IMR-90 (cell line): Measurements from ENCODE around the gene PDE6B. TPM values are rescaled to one million over a fixed set of nuclear protein-coding genes. Genes with fewer than 3 reads are reported as not detected.

Experiments
- ATAC-seq: fragments of 200-7000 bp; cut with Tn5 transposase; 2 replicates; pipeline ENCODE4 v1.9.1; 2020; ENCODE audit warnings: low read depth, mild to moderate bottlenecking, moderate library complexity
- BruUV-seq: library from RNA; stranded (reverse); fragments of 400-500 nt; replicated peaks from 2 replicates; lab custom pipeline; 2021; lab: Mats Ljungman, UMichigan
- CTCF ChIA-PET: fragments of 300-600 bp; formaldehyde crosslinking; extraction: SDS; loops from one replicate; lab custom pipeline; 2021; ENCODE audit warnings: antibody characterized with exemption; lab: Yijun Ruan, JAX
- POLR2A ChIA-PET: fragments of 300-600 bp; sonication (Branson Sonifier 250); formaldehyde crosslinking; loops from one replicate; lab custom pipeline; 2022; ENCODE audit warnings: antibody characterized with exemption; ENCODE audit not compliant: unreplicated experiment; lab: Charles Lee
- DNase-seq: peaks from one replicate; pipeline ENCODE4 v3.0.0; 2013
- H2AFZ ChIP-seq: replicated peaks from 2 replicates; pipeline ENCODE3; 2013; ENCODE audit warnings: low read length, mild to moderate bottlenecking; ENCODE audit not compliant: poor library complexity
- H2AK5ac ChIP-seq: 2 replicates; pipeline ENCODE4 v1.6.1; 2013; ENCODE audit warnings: low read depth, low read length, inconsistent platforms
- H2AK9ac ChIP-seq: replicated peaks from 2 replicates; pipeline ENCODE3; 2013; ENCODE audit warnings: mild to moderate bottlenecking, low read depth, low read length, moderate library complexity; ENCODE audit not compliant: poor library complexity
- H2BK120ac ChIP-seq: 2 replicates; pipeline ENCODE4 v1.6.1; 2013; ENCODE audit warnings: low read depth, low read length, inconsistent platforms
- H2BK15ac ChIP-seq: 3 replicates; pipeline ENCODE4 v1.6.1; 2013; ENCODE audit warnings: low read depth, low read length, inconsistent platforms
- H2BK20ac ChIP-seq: 2 replicates; pipeline ENCODE4 v1.6.1; 2013; ENCODE audit warnings: low read depth, mild to moderate bottlenecking, inconsistent platforms, low read length, moderate library complexity
- H2BK5ac ChIP-seq: 2 replicates; pipeline ENCODE4 v1.6.1; 2013; ENCODE audit warnings: mild to moderate bottlenecking, low read depth, low read length, inconsistent platforms; ENCODE audit not compliant: poor library complexity, severe bottlenecking
- H3K14ac ChIP-seq: replicated peaks from 2 replicates; pipeline ENCODE4 v1.6.1; 2013; ENCODE audit warnings: low read depth, low read length, inconsistent platforms
- H3K18ac ChIP-seq: 2 replicates; pipeline ENCODE4 v1.6.1; 2013; ENCODE audit warnings: low read depth, low read length, control low read depth
- H3K23ac ChIP-seq: 2 replicates; pipeline ENCODE4 v1.6.1; 2013; ENCODE audit warnings: low read depth, low read length, inconsistent platforms
- H3K27ac ChIP-seq: 2 replicates; pipeline ENCODE4 v1.5.1; 2013; ENCODE audit warnings: mild to moderate bottlenecking, control low read depth, low read length; ENCODE audit not compliant: insufficient read depth
- H3K27me3 ChIP-seq: 2 replicates; pipeline ENCODE4 v1.6.1; 2013; ENCODE audit warnings: low read length; ENCODE audit not compliant: control insufficient read depth, insufficient read depth
- H3K36me3 ChIP-seq: 2 replicates; pipeline ENCODE4 v1.6.1; 2013; ENCODE audit warnings: low read length, mixed read lengths; ENCODE audit not compliant: control insufficient read depth, insufficient read depth
- H3K4ac ChIP-seq: 2 replicates; pipeline ENCODE4 v1.6.1; 2013; ENCODE audit warnings: low read depth, low read length, inconsistent platforms
- H3K4me1 ChIP-seq: 2 replicates; pipeline ENCODE4 v1.6.1; 2013; ENCODE audit warnings: low read length, mixed read lengths; ENCODE audit not compliant: control insufficient read depth, insufficient read depth
- H3K4me2 ChIP-seq: 2 replicates; pipeline ENCODE4 v1.6.1; 2013; ENCODE audit warnings: low read depth, mild to moderate bottlenecking, control low read depth, low read length, moderate library complexity
- H3K4me3 ChIP-seq: 2 replicates; pipeline ENCODE4 v1.5.1; 2013; ENCODE audit warnings: low read depth, mild to moderate bottlenecking, control low read depth, low read length, moderate library complexity; ENCODE audit not compliant: insufficient read depth
- H3K56ac ChIP-seq: 2 replicates; pipeline ENCODE4 v1.6.1; 2013; ENCODE audit warnings: low read length, inconsistent platforms; ENCODE audit not compliant: insufficient read depth; ENCODE audit errors: extremely low read depth
- H3K79me1 ChIP-seq, 2 experiments: 2 replicates each; pipeline ENCODE4 v1.6.1; 2013; ENCODE audit warnings: low read length in 2 of 2, inconsistent platforms in 1 of 2, low read depth in 1 of 2
- H3K9ac ChIP-seq: 2 replicates; pipeline ENCODE4 v1.6.1; 2013; ENCODE audit warnings: low read depth, low read length, control low read depth
- H3K9me1 ChIP-seq: 2 replicates; pipeline ENCODE4 v1.6.1; 2013; ENCODE audit warnings: low read length, inconsistent platforms; ENCODE audit not compliant: insufficient read depth
- H3K9me3 ChIP-seq: 2 replicates; pipeline ENCODE4 v1.6.1; 2013; ENCODE audit warnings: low read length; ENCODE audit not compliant: control insufficient read depth, insufficient read depth
- H4K20me1 ChIP-seq: 2 replicates; pipeline ENCODE4 v1.6.1; 2013; ENCODE audit warnings: low read length, inconsistent platforms; ENCODE audit not compliant: insufficient read depth
- H4K5ac ChIP-seq: 2 replicates; pipeline ENCODE4 v1.6.1; 2013; ENCODE audit warnings: mild to moderate bottlenecking, low read depth, low read length, control low read depth
- H4K8ac ChIP-seq, 2 experiments: 2 replicates each; pipeline ENCODE4 v1.6.1; 2013; ENCODE audit warnings: low read depth in 2 of 2, low read length in 2 of 2, control low read depth in 1 of 2, inconsistent platforms in 1 of 2
- H4K91ac ChIP-seq: 2 replicates; pipeline ENCODE4 v1.6.1; 2013; ENCODE audit warnings: low read depth, low read length, inconsistent platforms; ENCODE audit not compliant: insufficient read depth
- BHLHE40 ChIP-seq: fragments of 150-350 bp; IDR thresholded peaks from 2 replicates; pipeline ENCODE4 v1.6.1; 2016; ENCODE audit warnings: mild to moderate bottlenecking, low read depth, low read length
- CEBPB ChIP-seq: IDR thresholded peaks from 2 replicates; pipeline ENCODE4 v1.6.1; 2012; ENCODE audit warnings: low read depth, low read length, improper control_type of control experiment
- CHD1 ChIP-seq: IDR thresholded peaks from 2 replicates; pipeline ENCODE4 v1.6.1; 2012; ENCODE audit warnings: low read depth, low read length, improper control_type of control experiment
- CTCF ChIP-seq: conservative IDR thresholded peaks from 2 replicates; pipeline ENCODE4 v1.5.1; 2012; ENCODE audit warnings: mild to moderate bottlenecking, low read depth, low read length, improper control_type of control experiment
- FOS ChIP-seq: fragments of 150-350 bp; IDR thresholded peaks from 2 replicates; pipeline ENCODE4 v1.6.1; 2016; ENCODE audit warnings: low read depth, low read length
- MAFK ChIP-seq: IDR thresholded peaks from 2 replicates; pipeline ENCODE4 v1.6.1; 2012; ENCODE audit warnings: low read depth, low read length, improper control_type of control experiment
- MAZ ChIP-seq: IDR thresholded peaks from 2 replicates; pipeline ENCODE4 v1.6.1; 2012; ENCODE audit warnings: low read depth, mild to moderate bottlenecking, low read length, improper control_type of control experiment, moderate library complexity, borderline replicate concordance
- MXI1 ChIP-seq: IDR thresholded peaks from 2 replicates; pipeline ENCODE4 v1.6.1; 2012; ENCODE audit warnings: low read depth, mild to moderate bottlenecking, low read length, moderate library complexity, borderline replicate concordance
- NFE2L2 ChIP-seq: fragments of 150-350 bp; IDR thresholded peaks from 2 replicates; pipeline ENCODE4 v1.6.1; 2016; ENCODE audit warnings: low read depth, mild to moderate bottlenecking, low read length
- POLR2A ChIP-seq: IDR thresholded peaks from 2 replicates; pipeline ENCODE4 v1.6.1; 2012; ENCODE audit warnings: mild to moderate bottlenecking, low read depth, low read length
- RAD21 ChIP-seq: IDR thresholded peaks from 2 replicates; pipeline ENCODE4 v1.6.1; 2012; ENCODE audit warnings: low read length, improper control_type of control experiment
- RFX5 ChIP-seq: IDR thresholded peaks from 2 replicates; pipeline ENCODE4 v1.8.0; 2012; ENCODE audit warnings: low read depth, mild to moderate bottlenecking, low read length, moderate library complexity
- SMC3 ChIP-seq: fragments of 150-350 bp; IDR thresholded peaks from 2 replicates; pipeline ENCODE4 v1.6.1; 2016; ENCODE audit warnings: low read depth, mild to moderate bottlenecking, antibody characterized with exemption, low read length, moderate library complexity
- USF2 ChIP-seq: fragments of 150-350 bp; IDR thresholded peaks from 2 replicates; pipeline ENCODE4 v1.6.1; 2017; ENCODE audit warnings: mild to moderate bottlenecking, antibody characterized with exemption, low read length, low read depth
- WGBS, 2 experiments: methylation state at CpG; one replicate each; pipeline versions ENCODE4 v1.1.5 to v1.1.7; 2013; ENCODE audit warnings: missing lambda C conversion rate in 2 of 2; ENCODE audit not compliant: insufficient read length in 1 of 2; ENCODE audit errors: extremely low coverage in 2 of 2; 5-methylcytosine and 5-hydroxymethylcytosine counted together
- dilution Hi-C: fragments of 300-500 bp; cut with HindIII; formaldehyde crosslinking; loops from one replicate; pipeline ENCODE4 v1.14.3; 2018; ENCODE audit warnings: low sequenced_read_pairs; ENCODE audit not compliant: unreplicated experiment
- in situ Hi-C: fragments of 300-500 bp; cut with MboI; formaldehyde crosslinking; loops from 3 replicates; pipeline ENCODE4 v1.14.3; 2019; ENCODE audit warnings: low sequenced_read_pairs, inconsistent platforms, mixed read lengths
- intact Hi-C: fragments of 100-400 bp; cut with micrococcal nuclease; formaldehyde crosslinking; loops from 2 replicates; pipeline ENCODE4 v1.10.0; 2022
- polyA plus RNA-seq, 3 experiments: library from polyadenylated mRNA; depleted of rRNA; stranded (reverse); fragments of >200 nt; gene quantifications; 2 replicates each; pipeline ENCODE4 v1.2.3, GENCODE V29; 2012; ENCODE audit warnings: low replicate concordance in 1 of 3
- total RNA-seq: library from RNA; depleted of rRNA; stranded (reverse); fragments of >200 nt; gene quantifications from 2 replicates; pipeline ENCODE4 v1.2.3, GENCODE V29; 2012
- TF ChIP-seq, protein P1 (sequence below): fragments of 150-350 bp; IDR thresholded peaks from 2 replicates; pipeline ENCODE4 v1.6.1; 2016; ENCODE audit warnings: low read depth, mild to moderate bottlenecking, low read length, moderate library complexity, borderline replicate concordance

The PDE6B gene
- total and polyA plus RNA-seq, 2 of the 4 experiments (the other 2 are of a cell fraction) = under 0.01 TPM; not detected in 1

DNA sequence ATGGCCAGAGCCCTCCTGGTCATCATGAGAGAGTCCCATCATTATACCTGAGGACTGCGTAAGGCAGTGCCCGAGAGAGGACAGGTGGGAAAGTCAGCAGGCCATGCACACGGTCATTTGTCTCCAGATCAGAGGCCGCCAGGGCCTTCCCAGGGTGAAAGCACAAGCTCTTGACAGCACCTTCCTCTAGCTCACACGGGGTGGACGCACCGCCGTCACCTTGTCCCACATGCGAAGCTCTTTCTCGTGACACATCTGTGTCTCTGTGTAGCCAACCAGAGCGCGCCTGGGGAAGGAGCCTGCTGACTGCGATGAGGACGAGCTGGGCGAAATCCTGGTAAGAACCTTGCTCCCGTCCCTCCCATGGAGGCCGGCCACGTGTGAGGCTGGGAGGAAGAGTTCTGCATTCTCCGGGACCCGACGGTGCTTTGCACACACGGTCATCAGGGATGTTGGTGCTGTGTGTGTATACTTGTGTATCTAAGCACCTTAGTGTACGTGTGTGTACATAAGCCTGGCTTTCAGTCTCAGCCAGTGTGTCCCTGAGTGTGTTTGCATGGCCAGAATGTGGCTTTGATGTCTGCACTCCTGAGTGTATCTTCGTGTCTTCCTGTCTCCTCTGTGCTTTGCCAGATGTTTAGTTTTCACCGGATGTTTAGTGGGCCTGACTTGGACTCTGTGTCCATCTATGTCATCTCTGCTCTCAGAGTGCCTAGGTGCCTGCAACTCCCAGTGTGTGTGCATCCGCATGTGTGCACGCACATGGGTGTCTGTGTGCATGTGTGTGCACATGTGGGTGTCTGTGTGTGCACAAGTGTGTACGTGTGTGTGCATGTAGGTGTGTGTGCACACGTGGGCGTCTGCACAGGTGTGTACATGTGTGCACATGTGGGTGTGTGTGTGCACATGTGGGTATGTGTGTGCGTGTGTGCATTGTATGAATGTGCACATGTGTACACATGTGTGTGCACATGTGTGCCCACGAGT is 33.6 kb downstream of the PDE6B start:
- Histone ChIP-seq H3K4ac (no peak overlapping the region), H2BK15ac (no peak overlapping the region), H3K4me2 (no peak overlapping the region), H3K79me1 (no peaks in the 10 kb centered on the region), H3K4me3 (no peak overlapping the region), H4K20me1 (no peaks in the 10 kb centered on the region), H2BK5ac (no peak overlapping the region), H3K18ac (no peak overlapping the region), H3K27me3 (peaks cover 4% of the 10 kb centered on the region; the same call in 1 of the 2 replicates), H3K9me1 (no peaks in the 10 kb centered on the region), H4K8ac (no peak overlapping the region), H3K56ac (no peak overlapping the region), H4K5ac (no peak overlapping the region), H3K4me1 (no peaks in the 10 kb centered on the region), H2AK5ac (no peak overlapping the region), H2AK9ac (no peak overlapping the region), H2BK120ac (no peak overlapping the region), H3K23ac (no peak overlapping the region), H3K9ac (no peak overlapping the region), H3K36me3 (no peaks in the 10 kb centered on the region), H4K91ac (no peak overlapping the region), H2AFZ (no peak overlapping the region), H3K9me3 (peaks cover 18% of the 10 kb centered on the region), H2BK20ac (no peak overlapping the region), H3K14ac (no peak overlapping the region), H3K27ac (no peak overlapping the region)
- dilution Hi-C loops = no loop called here
- POLR2A ChIA-PET = no interaction called here
- BruUV-seq = no TSS peak
- CTCF ChIA-PET = no interaction called here
- in situ Hi-C loops = no loop called here
- 96% methylated on average over 17 of the region's 32 CpGs; no CpG with 5 or more reads in 1 of the 2 experiments for WGBS, 2 experiments
- no peak for DNase-seq
- intact Hi-C loops = no loop called here
- no peak for ATAC-seq
- TF ChIP-seq MAFK (no peak), BHLHE40 (no peak), SMC3 (no peak), USF2 (no peak), RAD21 (no peak), FOS (no peak), NFE2L2 (no peak), CEBPB (no peak), CTCF (no peak), CHD1 (no peak), RFX5 (no peak), POLR2A (no peak), MAZ (no peak), MXI1 (no peak)
- TF ChIP-seq, protein P1, sequence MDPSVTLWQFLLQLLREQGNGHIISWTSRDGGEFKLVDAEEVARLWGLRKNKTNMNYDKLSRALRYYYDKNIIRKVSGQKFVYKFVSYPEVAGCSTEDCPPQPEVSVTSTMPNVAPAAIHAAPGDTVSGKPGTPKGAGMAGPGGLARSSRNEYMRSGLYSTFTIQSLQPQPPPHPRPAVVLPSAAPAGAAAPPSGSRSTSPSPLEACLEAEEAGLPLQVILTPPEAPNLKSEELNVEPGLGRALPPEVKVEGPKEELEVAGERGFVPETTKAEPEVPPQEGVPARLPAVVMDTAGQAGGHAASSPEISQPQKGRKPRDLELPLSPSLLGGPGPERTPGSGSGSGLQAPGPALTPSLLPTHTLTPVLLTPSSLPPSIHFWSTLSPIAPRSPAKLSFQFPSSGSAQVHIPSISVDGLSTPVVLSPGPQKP = no peak
